Duodenal mucosa (tissue), 2 donors: ENCODE data around the gene SLC26A3.

Source experiments
- H3K27ac ChIP-seq: one replicate; pipeline ENCODE4 v1.7.0; 2013; ENCODE audit warnings: low read depth, low read length
- H3K27me3 ChIP-seq, 2 donors: one replicate each; pipeline ENCODE4 v1.7.0; 2013; ENCODE audit warnings: low read length in 2 of 2, control low read depth in 1 of 2; ENCODE audit not compliant: insufficient read depth in 2 of 2, control insufficient read depth in 1 of 2
- H3K36me3 ChIP-seq, 2 donors: one replicate each; pipeline ENCODE4 v1.7.0; 2013; ENCODE audit warnings: low read length in 2 of 2, control low read depth in 1 of 2; ENCODE audit not compliant: insufficient read depth in 2 of 2, control insufficient read depth in 1 of 2
- H3K4me1 ChIP-seq, 2 donors: one replicate each; pipeline ENCODE4 v1.7.0; 2013; ENCODE audit warnings: low read length in 2 of 2, control low read depth in 1 of 2; ENCODE audit not compliant: insufficient read depth in 2 of 2, control insufficient read depth in 1 of 2
- H3K4me3 ChIP-seq, 2 donors: one replicate each; pipeline ENCODE4 v1.7.0; 2013; ENCODE audit warnings: low read length in 2 of 2, low read depth in 1 of 2
- H3K9ac ChIP-seq, 2 donors: one replicate each; pipeline ENCODE4 v1.7.0; 2013; ENCODE audit warnings: low read length in 2 of 2, low read depth in 1 of 2
- H3K9me3 ChIP-seq, 2 donors: one replicate each; pipeline ENCODE4 v1.7.0; 2013; ENCODE audit warnings: low read length in 2 of 2, control low read depth in 1 of 2; ENCODE audit not compliant: control insufficient read depth in 1 of 2

The SLC26A3 gene

GRCh38 chr7:107788662-107789061 lies 14.4 kb downstream of the SLC26A3 start:
- Histone ChIP-seq H3K27ac (no peak overlapping the region), H3K9me3 (no peaks in the 10 kb centered on the region), H3K36me3 (peaks cover 0 to 39% of the 10 kb centered on the region in 2 donors), H3K4me3 (no peak overlapping the region), H3K4me1 (no peaks in the 10 kb centered on the region), H3K9ac (no peak overlapping the region), H3K27me3 (no peaks in the 10 kb centered on the region)

GRCh38 chr7:107788216-107788615 lies 14.8 kb downstream of the SLC26A3 start:
- Histone ChIP-seq H3K9ac (no peak overlapping the region), H3K4me3 (no peak overlapping the region), H3K9me3 (no peaks in the 10 kb centered on the region), H3K27me3 (no peaks in the 10 kb centered on the region), H3K36me3 (peaks cover 0 to 39% of the 10 kb centered on the region in 2 donors), H3K27ac (no peak overlapping the region), H3K4me1 (no peaks in the 10 kb centered on the region)

GRCh38 chr7:107785926-107786325 lies 17.1 kb downstream of the SLC26A3 start:
- H3K27ac ChIP-seq: no peak overlapping the region
- H3K4me1 ChIP-seq: no peaks in the 10 kb centered on the region
- H3K36me3 ChIP-seq: peaks cover 9 to 37% of the 10 kb centered on the region in 2 donors

GRCh38 chr7:107785170-107785569 lies 17.9 kb downstream of the SLC26A3 start:
- H3K27me3 ChIP-seq: no peaks in the 10 kb centered on the region
- no peak overlapping the region for H3K9ac ChIP-seq
- no peak overlapping the region for H3K4me3 ChIP-seq
- H3K36me3 ChIP-seq: peaks cover 9 to 30% of the 10 kb centered on the region in 2 donors
- peaks cover 0 to 2% of the 10 kb centered on the region in 2 donors for H3K4me1 ChIP-seq
- no peak overlapping the region for H3K27ac ChIP-seq
- no peaks in the 10 kb centered on the region for H3K9me3 ChIP-seq

More at GRCh38 chr7:107785926-107786325, 17.1 kb downstream of the SLC26A3 start:
- H3K27me3 ChIP-seq: no peaks in the 10 kb centered on the region
- no peak overlapping the region for H3K4me3 ChIP-seq
- H3K9me3 ChIP-seq: no peaks in the 10 kb centered on the region
- H3K9ac ChIP-seq: no peak overlapping the region

GRCh38 chr7:107783648-107784047 lies 19.4 kb downstream of the SLC26A3 start:
- H3K27ac ChIP-seq: no peak overlapping the region

GRCh38 chr7:107782374-107782773 lies 20.6 kb downstream of the SLC26A3 start:
- Histone ChIP-seq H3K9ac (no peak overlapping the region), H3K27me3 (no peaks in the 10 kb centered on the region), H3K4me3 (no peak overlapping the region), H3K9me3 (no peaks in the 10 kb centered on the region), H3K27ac (no peak overlapping the region), H3K36me3 (peaks cover 9 to 20% of the 10 kb centered on the region in 2 donors), H3K4me1 (peaks cover 5 to 7% of the 10 kb centered on the region in 2 donors)

More at GRCh38 chr7:107783648-107784047, 19.4 kb downstream of the SLC26A3 start:
- Histone ChIP-seq H3K27me3 (no peaks in the 10 kb centered on the region), H3K36me3 (peaks cover 9 to 19% of the 10 kb centered on the region in 2 donors), H3K9ac (no peak overlapping the region), H3K4me1 (peaks cover 5 to 7% of the 10 kb centered on the region in 2 donors), H3K9me3 (no peaks in the 10 kb centered on the region), H3K4me3 (no peak overlapping the region)

- Histone ChIP-seq H3K9ac (no peak overlapping the region), H3K27me3 (no peaks in the 10 kb centered on the region), H3K36me3 (peaks cover 13 to 19% of the 10 kb centered on the region in 2 donors), H3K4me1 (peaks cover 5 to 7% of the 10 kb centered on the region in 2 donors), H3K4me3 (no peak overlapping the region), H3K27ac (no peak overlapping the region), H3K9me3 (no peaks in the 10 kb centered on the region)
These were observed 23.4 kb downstream of the SLC26A3 start for GRCh38 chr7:107779647-107780099.

GRCh38 chr7:107778283-107778682 lies 24.7 kb downstream of the SLC26A3 start:
- H3K27me3 ChIP-seq: no peaks in the 10 kb centered on the region
- H3K36me3 ChIP-seq: peaks cover 13 to 27% of the 10 kb centered on the region in 2 donors
- H3K9me3 ChIP-seq: no peaks in the 10 kb centered on the region
- H3K4me1 ChIP-seq: peaks cover 5 to 7% of the 10 kb centered on the region in 2 donors
- no peak overlapping the region for H3K27ac ChIP-seq
- no peak overlapping the region for H3K9ac ChIP-seq
- no peak overlapping the region for H3K4me3 ChIP-seq

GRCh38 chr7:107777702-107778101 lies 25.3 kb downstream of the SLC26A3 start:
- Histone ChIP-seq H3K36me3 (peaks cover 12 to 26% of the 10 kb centered on the region in 2 donors), H3K27me3 (no peaks in the 10 kb centered on the region), H3K4me1 (peaks cover 5 to 7% of the 10 kb centered on the region in 2 donors), H3K27ac (no peak overlapping the region), H3K4me3 (no peak overlapping the region), H3K9me3 (no peaks in the 10 kb centered on the region), H3K9ac (no peak overlapping the region)

GRCh38 chr7:107773027-107773426 lies 30.0 kb downstream of the SLC26A3 start:
- H3K9ac ChIP-seq: no peak overlapping the region
- H3K9me3 ChIP-seq: no peaks in the 10 kb centered on the region
- peaks cover 13 to 40% of the 10 kb centered on the region in 2 donors for H3K36me3 ChIP-seq
- no peaks in the 10 kb centered on the region for H3K27me3 ChIP-seq
- no peak overlapping the region for H3K27ac ChIP-seq
- H3K4me1 ChIP-seq: no peaks in the 10 kb centered on the region
- no peak overlapping the region for H3K4me3 ChIP-seq
